Measurements from ENCODE around the gene THSD7A. TPM values are rescaled to one million over a fixed set of nuclear protein-coding genes. Genes with fewer than 3 reads are reported as not detected.

THSD7A gene
- polyA plus RNA-seq, 1 donor from 2014 or later = 18.5 TPM

DNA sequence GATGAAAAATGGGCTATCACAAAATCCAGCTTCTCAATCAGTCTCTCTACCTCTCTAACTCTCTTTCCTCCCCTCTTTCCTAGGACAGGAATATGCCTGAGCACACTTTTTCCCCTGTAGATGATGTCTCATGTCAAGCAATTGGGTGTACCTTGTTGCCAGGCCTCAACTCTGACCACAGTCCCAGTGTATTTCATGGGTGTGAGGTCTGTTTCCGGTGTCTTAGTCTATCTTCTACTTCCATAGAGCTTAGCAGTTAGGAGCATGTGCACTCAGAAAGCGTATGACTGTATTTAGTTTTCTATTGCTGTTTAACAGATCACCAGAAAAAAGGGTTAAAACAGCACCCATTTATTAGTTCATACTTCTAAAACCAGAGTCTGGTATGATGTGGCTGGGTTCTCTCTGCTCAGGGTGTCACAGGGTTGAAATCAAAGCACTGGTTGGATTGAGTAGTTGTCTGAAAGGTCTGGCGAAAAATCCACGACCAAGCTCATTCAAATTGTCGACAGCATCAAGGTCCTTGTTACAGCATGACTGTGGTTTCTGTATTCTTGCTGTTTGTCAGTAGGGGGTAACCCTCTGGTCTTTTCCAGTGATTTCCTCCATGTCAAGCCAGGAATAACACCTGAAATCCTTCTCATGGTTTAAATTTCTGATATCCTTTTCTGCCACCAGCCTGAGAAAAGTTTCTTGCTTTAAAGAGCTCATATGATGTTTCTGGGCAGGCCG, 130.0 kb downstream of the THSD7A start:
- Histone ChIP-seq H2AFZ (ENCODE audit: low read depth, low read length) (no peak overlapping the region), H3K79me2 (replicated peaks; ENCODE audit: insufficient read depth, low read length) (no peaks in the 10 kb centered on the region), H3F3A (ENCODE audit: insufficient read depth, low read length, poor library complexity, severe bottlenecking) (no peaks in the 10 kb centered on the region), H4K20me1 (ENCODE audit: insufficient read depth) (no peaks in the 10 kb centered on the region), H3K27me3 (ENCODE audit: insufficient read depth, low read depth, low read length) (no peaks in the 10 kb centered on the region), H3K4me3 (ENCODE audit: low read length) (no peak overlapping the region), H3K9me2 (ENCODE audit: insufficient read depth, low read length) (no peaks in the 10 kb centered on the region), H3K27ac (ENCODE audit: low read length) (no peak overlapping the region), H3K9ac (ENCODE audit: low read length) (no peak overlapping the region), H3K36me3 (ENCODE audit: insufficient read depth, low read length) (no peaks in the 10 kb centered on the region), H3K4me2 (ENCODE audit: low read length) (no peak overlapping the region), H3K9me3 (ENCODE audit: low read length) (no peaks in the 10 kb centered on the region)
- TF ChIP-seq POLR2AphosphoS5 (IDR thresholded peaks at IDR 0.05) (no peak), TAF1 (IDR thresholded peaks at IDR 0.05; ENCODE audit: low read depth) (no peak), RAD21 (conservative IDR thresholded peaks at IDR 0.05) (no peak), EZH2 (IDR thresholded peaks at IDR 0.05; ENCODE audit: borderline replicate concordance, insufficient read depth, low read length, poor library complexity, severe bottlenecking) (no peak), MXI1 (conservative IDR thresholded peaks at IDR 0.05; ENCODE audit: poor library complexity, severe bottlenecking) (no peak)

DNA sequence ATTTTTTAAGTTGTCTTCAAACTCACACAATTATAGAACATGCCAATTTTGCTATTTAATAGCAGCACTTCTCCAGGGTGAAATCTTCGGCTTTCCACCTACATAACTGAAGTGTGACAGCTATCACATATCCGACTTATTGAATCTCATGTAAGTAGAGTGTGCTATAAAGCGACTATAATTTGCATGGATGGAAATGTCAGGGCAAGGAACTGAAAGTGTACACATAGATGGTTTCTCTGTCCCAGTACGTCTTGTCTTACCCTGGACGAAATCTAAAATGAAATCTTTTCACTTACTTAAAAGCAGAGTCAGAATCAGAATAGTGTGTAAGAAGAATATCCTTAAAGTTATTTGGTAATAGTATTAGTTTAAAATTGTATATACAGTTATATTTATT, 132.3 kb downstream of the THSD7A start:
- Histone ChIP-seq H3K27me3 (ENCODE audit: insufficient read depth, low read depth, low read length) (no peaks in the 10 kb centered on the region), H3F3A (ENCODE audit: insufficient read depth, low read length, poor library complexity, severe bottlenecking) (no peaks in the 10 kb centered on the region), H4K20me1 (ENCODE audit: insufficient read depth) (no peaks in the 10 kb centered on the region), H2AFZ (ENCODE audit: low read depth, low read length) (no peak overlapping the region), H3K9me2 (ENCODE audit: insufficient read depth, low read length) (no peaks in the 10 kb centered on the region), H3K9me3 (ENCODE audit: low read length) (no peaks in the 10 kb centered on the region), H3K79me2 (replicated peaks; ENCODE audit: insufficient read depth, low read length) (no peaks in the 10 kb centered on the region), H3K4me3 (ENCODE audit: low read length) (no peak overlapping the region), H3K36me3 (ENCODE audit: insufficient read depth, low read length) (no peaks in the 10 kb centered on the region), H3K27ac (ENCODE audit: low read length) (no peak overlapping the region), H3K4me2 (ENCODE audit: low read length) (no peak overlapping the region), H3K9ac (ENCODE audit: low read length) (no peak overlapping the region)
- TF ChIP-seq EZH2 (IDR thresholded peaks at IDR 0.05; ENCODE audit: borderline replicate concordance, insufficient read depth, low read length, poor library complexity, severe bottlenecking) = no peak
- no peak for TF ChIP-seq MXI1 (conservative IDR thresholded peaks at IDR 0.05; ENCODE audit: poor library complexity, severe bottlenecking)
- peak; percentile 49 for TF ChIP-seq EP300 (conservative IDR thresholded peaks at IDR 0.05; ENCODE audit: poor library complexity, severe bottlenecking)

DNA sequence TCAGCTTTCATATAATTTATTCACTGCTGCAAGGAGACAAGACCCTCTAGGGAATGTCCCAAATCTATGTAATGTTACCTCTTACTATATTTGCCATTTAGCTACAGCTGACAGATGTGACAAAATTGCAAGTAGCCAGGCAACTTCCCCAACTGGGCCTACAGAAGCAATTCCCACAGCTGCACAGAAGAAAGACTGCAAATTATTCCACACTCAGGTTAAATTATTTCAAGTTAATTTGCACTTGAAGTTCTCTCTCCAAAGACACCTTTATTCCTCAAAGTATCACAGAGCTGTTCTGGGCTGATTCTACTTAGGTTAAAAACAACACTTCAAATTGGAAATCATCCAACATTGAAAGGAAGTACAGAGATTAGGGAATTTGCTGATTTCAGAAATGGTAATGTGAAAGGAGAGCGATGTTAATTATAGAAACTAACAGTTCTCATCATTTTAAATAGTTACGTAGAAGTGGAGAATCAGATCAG, 133.6 kb downstream of the THSD7A start:
- TF ChIP-seq POLR2AphosphoS5 (IDR thresholded peaks at IDR 0.05) (no peak), MXI1 (conservative IDR thresholded peaks at IDR 0.05; ENCODE audit: poor library complexity, severe bottlenecking) (no peak), EZH2 (IDR thresholded peaks at IDR 0.05; ENCODE audit: borderline replicate concordance, insufficient read depth, low read length, poor library complexity, severe bottlenecking) (no peak), TAF1 (IDR thresholded peaks at IDR 0.05; ENCODE audit: low read depth) (no peak), SMC3 (conservative IDR thresholded peaks at IDR 0.05; ENCODE audit: poor library complexity) (no peak), RAD21 (conservative IDR thresholded peaks at IDR 0.05) (no peak), EP300 (conservative IDR thresholded peaks at IDR 0.05; ENCODE audit: poor library complexity, severe bottlenecking) (no peak)
- TF ChIP-seq, protein P1, sequence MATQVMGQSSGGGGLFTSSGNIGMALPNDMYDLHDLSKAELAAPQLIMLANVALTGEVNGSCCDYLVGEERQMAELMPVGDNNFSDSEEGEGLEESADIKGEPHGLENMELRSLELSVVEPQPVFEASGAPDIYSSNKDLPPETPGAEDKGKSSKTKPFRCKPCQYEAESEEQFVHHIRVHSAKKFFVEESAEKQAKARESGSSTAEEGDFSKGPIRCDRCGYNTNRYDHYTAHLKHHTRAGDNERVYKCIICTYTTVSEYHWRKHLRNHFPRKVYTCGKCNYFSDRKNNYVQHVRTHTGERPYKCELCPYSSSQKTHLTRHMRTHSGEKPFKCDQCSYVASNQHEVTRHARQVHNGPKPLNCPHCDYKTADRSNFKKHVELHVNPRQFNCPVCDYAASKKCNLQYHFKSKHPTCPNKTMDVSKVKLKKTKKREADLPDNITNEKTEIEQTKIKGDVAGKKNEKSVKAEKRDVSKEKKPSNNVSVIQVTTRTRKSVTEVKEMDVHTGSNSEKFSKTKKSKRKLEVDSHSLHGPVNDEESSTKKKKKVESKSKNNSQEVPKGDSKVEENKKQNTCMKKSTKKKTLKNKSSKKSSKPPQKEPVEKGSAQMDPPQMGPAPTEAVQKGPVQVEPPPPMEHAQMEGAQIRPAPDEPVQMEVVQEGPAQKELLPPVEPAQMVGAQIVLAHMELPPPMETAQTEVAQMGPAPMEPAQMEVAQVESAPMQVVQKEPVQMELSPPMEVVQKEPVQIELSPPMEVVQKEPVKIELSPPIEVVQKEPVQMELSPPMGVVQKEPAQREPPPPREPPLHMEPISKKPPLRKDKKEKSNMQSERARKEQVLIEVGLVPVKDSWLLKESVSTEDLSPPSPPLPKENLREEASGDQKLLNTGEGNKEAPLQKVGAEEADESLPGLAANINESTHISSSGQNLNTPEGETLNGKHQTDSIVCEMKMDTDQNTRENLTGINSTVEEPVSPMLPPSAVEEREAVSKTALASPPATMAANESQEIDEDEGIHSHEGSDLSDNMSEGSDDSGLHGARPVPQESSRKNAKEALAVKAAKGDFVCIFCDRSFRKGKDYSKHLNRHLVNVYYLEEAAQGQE (IDR thresholded peaks at IDR 0.05; ENCODE audit: borderline replicate concordance) = no peak

More for the DNA sequence above, 133.6 kb downstream of the THSD7A start:
- H3K36me3 ChIP-seq (ENCODE audit: insufficient read depth, low read length) = no peaks in the 10 kb centered on the region
- H3K4me3 ChIP-seq (ENCODE audit: low read length) = no peak overlapping the region
- no peaks in the 10 kb centered on the region for H3K79me2 ChIP-seq (replicated peaks; ENCODE audit: insufficient read depth, low read length)
- H3K9ac ChIP-seq (ENCODE audit: low read length) = no peak overlapping the region
- no peaks in the 10 kb centered on the region for H4K20me1 ChIP-seq (ENCODE audit: insufficient read depth)
- no peaks in the 10 kb centered on the region for H3K9me3 ChIP-seq (ENCODE audit: low read length)
- H3K4me2 ChIP-seq (ENCODE audit: low read length) = peak overlapping the region; percentile 23
- no peaks in the 10 kb centered on the region for H3K9me2 ChIP-seq (ENCODE audit: insufficient read depth, low read length)
- H3F3A ChIP-seq (ENCODE audit: insufficient read depth, low read length, poor library complexity, severe bottlenecking) = no peaks in the 10 kb centered on the region
- no peak overlapping the region for H2AFZ ChIP-seq (ENCODE audit: low read depth, low read length)
- H3K27me3 ChIP-seq (ENCODE audit: insufficient read depth, low read depth, low read length) = no peaks in the 10 kb centered on the region
- H3K27ac ChIP-seq (ENCODE audit: low read length) = no peak overlapping the region
